Ovary (tissue), 3 donors: Measurements from ENCODE around the gene HLA-DOB.

ENCODE experiments used
- CTCF ChIP-seq, 3 donors: fragments of 450-650 bp in 2 of 3; fragments of 200-600 bp in 1 of 3; IDR thresholded peaks; one replicate each; pipeline versions ENCODE4 v1.5.1 to v1.8.0; 2016 to 2022; ENCODE audit warnings: antibody characterized with exemption in 3 of 3, mild to moderate bottlenecking in 1 of 3
- POLR2A ChIP-seq: fragments of 450-650 bp; IDR thresholded peaks from one replicate; pipeline ENCODE4 v1.6.1; 2017; ENCODE audit warnings: antibody characterized with exemption, mild to moderate bottlenecking, moderate library complexity
- donor health status: DM: no; HTN: no; CAD: no.

- no peak for TF ChIP-seq POLR2A
- no peak for TF ChIP-seq CTCF (IDR thresholded peaks at IDR 0.05)
Measured at GRCh38 chr6:32835167-32835893, 18.5 kb upstream of the HLA-DOB start.
